ENCODE data around the gene CHRNA9. TPM values are rescaled to one million over a fixed set of nuclear protein-coding genes. Genes with fewer than 3 reads are reported as not detected.

Gene CHRNA9
- total RNA-seq, 2 experiments from 2014 or later = not detected

- Histone ChIP-seq H3K4me2 (ENCODE audit: low read length) (no peak overlapping the region), H4K20me1 (ENCODE audit: insufficient read depth, low read length) (no peaks in the 10 kb centered on the region), H3K79me2 (ENCODE audit: insufficient read depth, low read depth, low read length) (no peaks in the 10 kb centered on the region), H3K9me2 (ENCODE audit: insufficient read depth, low read length) (no peaks in the 10 kb centered on the region), H3K36me3 (ENCODE audit: insufficient read depth, low read length) (no peaks in the 10 kb centered on the region), H3K27ac (ENCODE audit: low read depth, low read length, poor library complexity, severe bottlenecking) (no peak overlapping the region), H3K4me3 (ENCODE audit: low read depth, low read length, poor library complexity, severe bottlenecking) (no peak overlapping the region), H3K9me3 (ENCODE audit: low read length) (no peaks in the 10 kb centered on the region), H2AFZ (ENCODE audit: low read length) (no peak overlapping the region), H3K4me1 (ENCODE audit: insufficient read depth, low read length, poor library complexity, severe bottlenecking) (no peaks in the 10 kb centered on the region)
- BruUV-seq (replicated peaks) = no TSS peak
- intact Hi-C loops (cut with micrococcal nuclease; ENCODE audit: unreplicated experiment) = no loop called here
- ChIA-PET CTCF (ENCODE audit: unreplicated experiment) (no interaction called here), POLR2A (interaction anchor here (0.6 kb wide), 1 partner anchor 107 kb away, joined by 3 read pairs; no protein-coding TSS in a partner anchor)
- TF ChIP-seq, protein P1, sequence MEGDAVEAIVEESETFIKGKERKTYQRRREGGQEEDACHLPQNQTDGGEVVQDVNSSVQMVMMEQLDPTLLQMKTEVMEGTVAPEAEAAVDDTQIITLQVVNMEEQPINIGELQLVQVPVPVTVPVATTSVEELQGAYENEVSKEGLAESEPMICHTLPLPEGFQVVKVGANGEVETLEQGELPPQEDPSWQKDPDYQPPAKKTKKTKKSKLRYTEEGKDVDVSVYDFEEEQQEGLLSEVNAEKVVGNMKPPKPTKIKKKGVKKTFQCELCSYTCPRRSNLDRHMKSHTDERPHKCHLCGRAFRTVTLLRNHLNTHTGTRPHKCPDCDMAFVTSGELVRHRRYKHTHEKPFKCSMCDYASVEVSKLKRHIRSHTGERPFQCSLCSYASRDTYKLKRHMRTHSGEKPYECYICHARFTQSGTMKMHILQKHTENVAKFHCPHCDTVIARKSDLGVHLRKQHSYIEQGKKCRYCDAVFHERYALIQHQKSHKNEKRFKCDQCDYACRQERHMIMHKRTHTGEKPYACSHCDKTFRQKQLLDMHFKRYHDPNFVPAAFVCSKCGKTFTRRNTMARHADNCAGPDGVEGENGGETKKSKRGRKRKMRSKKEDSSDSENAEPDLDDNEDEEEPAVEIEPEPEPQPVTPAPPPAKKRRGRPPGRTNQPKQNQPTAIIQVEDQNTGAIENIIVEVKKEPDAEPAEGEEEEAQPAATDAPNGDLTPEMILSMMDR (conservative IDR thresholded peaks at IDR 0.05; ENCODE audit: low read length) = no peak
- TF ChIP-seq EZH2phosphoT487 (IDR thresholded peaks at IDR 0.05; ENCODE audit: borderline replicate concordance, low read depth, low read length) = no peak
- no peak for DNase-seq (ENCODE audit: low spot score)
Observed at GRCh38 chr4:40372651-40373050, 37.5 kb downstream of the CHRNA9 start.

GRCh38 chr4:40373636-40374035 lies 38.5 kb downstream of the CHRNA9 start:
- intact Hi-C loops (cut with micrococcal nuclease; ENCODE audit: unreplicated experiment) = no loop called here
- Histone ChIP-seq H3K4me1 (ENCODE audit: insufficient read depth, low read length, poor library complexity, severe bottlenecking) (no peaks in the 10 kb centered on the region), H3K79me2 (ENCODE audit: insufficient read depth, low read depth, low read length) (no peaks in the 10 kb centered on the region), H3K9me3 (ENCODE audit: low read length) (no peaks in the 10 kb centered on the region), H3K4me2 (ENCODE audit: low read length) (no peak overlapping the region), H3K36me3 (ENCODE audit: insufficient read depth, low read length) (no peaks in the 10 kb centered on the region), H3K9me2 (ENCODE audit: insufficient read depth, low read length) (no peaks in the 10 kb centered on the region), H2AFZ (ENCODE audit: low read length) (no peak overlapping the region), H3K27ac (ENCODE audit: low read depth, low read length, poor library complexity, severe bottlenecking) (no peak overlapping the region), H3K4me3 (ENCODE audit: low read depth, low read length, poor library complexity, severe bottlenecking) (no peak overlapping the region), H4K20me1 (ENCODE audit: insufficient read depth, low read length) (no peaks in the 10 kb centered on the region)
- BruUV-seq (replicated peaks) = no TSS peak
- DNase-seq (ENCODE audit: low spot score) = no peak
- CTCF ChIA-PET (ENCODE audit: unreplicated experiment) = no interaction called here
- POLR2A ChIA-PET = interaction anchor here (0.6 to 0.9 kb wide), 3 partner anchors 10 to 313 kb away, joined by 3 read pairs; no protein-coding TSS in a partner anchor
- TF ChIP-seq, protein P1 (conservative IDR thresholded peaks at IDR 0.05; ENCODE audit: low read length) = no peak
- TF ChIP-seq EZH2phosphoT487 (IDR thresholded peaks at IDR 0.05; ENCODE audit: borderline replicate concordance, low read depth, low read length) = no peak

- Histone ChIP-seq H3K36me3 (ENCODE audit: insufficient read depth, low read length) (no peaks in the 10 kb centered on the region), H3K27ac (ENCODE audit: low read depth, low read length, poor library complexity, severe bottlenecking) (no peak overlapping the region), H4K20me1 (ENCODE audit: insufficient read depth, low read length) (no peaks in the 10 kb centered on the region), H3K4me1 (ENCODE audit: insufficient read depth, low read length, poor library complexity, severe bottlenecking) (no peaks in the 10 kb centered on the region), H3K9me2 (ENCODE audit: insufficient read depth, low read length) (no peaks in the 10 kb centered on the region), H2AFZ (ENCODE audit: low read length) (no peak overlapping the region), H3K9me3 (ENCODE audit: low read length) (no peaks in the 10 kb centered on the region), H3K4me3 (ENCODE audit: low read depth, low read length, poor library complexity, severe bottlenecking) (no peak overlapping the region), H3K4me2 (ENCODE audit: low read length) (no peak overlapping the region), H3K79me2 (ENCODE audit: insufficient read depth, low read depth, low read length) (no peaks in the 10 kb centered on the region)
- ChIA-PET POLR2A (no interaction called here), CTCF (ENCODE audit: unreplicated experiment) (no interaction called here)
- DNase-seq (ENCODE audit: low spot score) = no peak
- intact Hi-C loops (cut with micrococcal nuclease; ENCODE audit: unreplicated experiment) = no loop called here
- BruUV-seq (replicated peaks) = no TSS peak
- no peak for TF ChIP-seq EZH2phosphoT487 (IDR thresholded peaks at IDR 0.05; ENCODE audit: borderline replicate concordance, low read depth, low read length)
- TF ChIP-seq, protein P1 (conservative IDR thresholded peaks at IDR 0.05; ENCODE audit: low read length) = no peak
Observed at GRCh38 chr4:40375095-40375494, 40.0 kb downstream of the CHRNA9 start.
